Kidney (tissue), 14 donors: ENCODE measurements around the gene TTYH2. TPM values are rescaled to one million over a fixed set of nuclear protein-coding genes. Genes with fewer than 3 reads are reported as not detected.

Source experiments
- DNase-seq, 5 donors: peaks; one replicate each; pipeline ENCODE4 v3.0.0-alpha.2; 2013 to 2020
- FAIRE-seq: peaks from 2 replicates; lab custom pipeline; 2012; peaks lifted over from hg19 to GRCh38; lab: Jason Lieb, UNC
- H3K27ac ChIP-seq, 2 donors: one replicate each; pipeline ENCODE4 v1.7.0; 2013; ENCODE audit warnings: low read depth in 2 of 2, low read length in 2 of 2, inconsistent platforms in 1 of 2
- H3K27me3 ChIP-seq: one replicate; pipeline ENCODE4 v1.7.1; 2013; ENCODE audit warnings: low read length, inconsistent platforms; ENCODE audit not compliant: control insufficient read depth, insufficient read depth
- H3K36me3 ChIP-seq, 3 donors: one replicate each; pipeline versions ENCODE4 v1.7.0 to v1.7.1; 2013; ENCODE audit warnings: low read length in 3 of 3, control low read depth in 1 of 3, inconsistent platforms in 1 of 3; ENCODE audit not compliant: insufficient read depth in 3 of 3, control insufficient read depth in 2 of 3
- H3K4me1 ChIP-seq, 3 donors: one replicate each; pipeline versions ENCODE4 v1.7.0 to v1.7.1; 2013; ENCODE audit warnings: low read length in 3 of 3, inconsistent platforms in 1 of 3, low read depth in 1 of 3; ENCODE audit not compliant: control insufficient read depth in 2 of 3, insufficient read depth in 2 of 3
- H3K4me3 ChIP-seq, 3 donors: one replicate each; pipeline versions ENCODE4 v1.7.0 to v1.8.1; 2013; ENCODE audit warnings: low read length in 3 of 3, control low read depth in 1 of 3, inconsistent platforms in 1 of 3
- H3K9ac ChIP-seq, 3 donors: one replicate each; pipeline versions ENCODE4 v1.7.0 to v1.7.1; 2013; ENCODE audit warnings: low read length in 3 of 3, control low read depth in 1 of 3, inconsistent platforms in 1 of 3
- H3K9me3 ChIP-seq, 3 donors: one replicate each; pipeline versions ENCODE4 v1.7.0 to v1.7.1; 2013; ENCODE audit warnings: low read length in 3 of 3, control low read depth in 1 of 3, inconsistent platforms in 1 of 3; ENCODE audit not compliant: control insufficient read depth in 2 of 3, insufficient read depth in 1 of 3
- CTCF ChIP-seq: IDR thresholded peaks from 3 replicates; pipeline ENCODE4 v1.5.1; 2012; ENCODE audit warnings: mild to moderate bottlenecking, moderate library complexity, borderline replicate concordance; ENCODE audit not compliant: insufficient read depth; ENCODE audit errors: extremely low read depth
- intact Hi-C: fragments of 100-400 bp; cut with DNase I; formaldehyde crosslinking; loops from one replicate; pipeline ENCODE4 v1.11.1; 2022
- polyA plus RNA-seq: library from polyadenylated mRNA; stranded (reverse); fragments of 350-450 nt; fragmentation: Illumina TruSeq; extraction: RNeasy Lipid Tissue Mini Kit (QIAGEN cat#74804); gene quantifications from one replicate; pipeline ENCODE4 v1.2.3, GENCODE V29; 2014; ENCODE audit warnings: low read depth, low replicate concordance; ENCODE audit not compliant: insufficient read depth
- total RNA-seq: library from RNA; stranded (reverse); fragmentation: NEBNext Ultra II Directional; extraction: Animal tissue kit (Norgen Biotek cat#: 25700); gene quantifications from one replicate; pipeline ENCODE4 v1.2.1, GENCODE V29; 2021
- donor health status: control.
- donor health status: control.
- donor health status: control.
- donor health status: control.
- donor health status: control.
- donor health status: DM: yes; HTN: yes; CAD: no.
- donor health status: Normal renal cell carcinoma (clear cell type).

The TTYH2 gene
- total and polyA plus RNA-seq, 2 donors from 2014 or later: 2.4 to 7.1 TPM

GRCh38 chr17:74251569-74251968 lies 38.2 kb downstream of the TTYH2 start:
- FAIRE-seq: no peak
- TF ChIP-seq CTCF: no peak
- Histone ChIP-seq H3K9me3 (no peaks in the 10 kb centered on the region), H3K4me3 (no peak overlapping the region), H3K27ac (no peak overlapping the region), H3K36me3 (no peaks in the 10 kb centered on the region), H3K27me3 (no peaks in the 10 kb centered on the region), H3K9ac (no peak overlapping the region), H3K4me1 (no peaks in the 10 kb centered on the region)
- DNase-seq: no peak
- intact Hi-C loops: no loop called here

- FAIRE-seq: no peak
- Histone ChIP-seq H3K9me3 (no peaks in the 10 kb centered on the region), H3K27ac (no peak overlapping the region), H3K4me1 (no peaks in the 10 kb centered on the region), H3K27me3 (no peaks in the 10 kb centered on the region), H3K4me3 (no peak overlapping the region), H3K9ac (no peak overlapping the region), H3K36me3 (no peaks in the 10 kb centered on the region)
- DNase-seq: no peak
- TF ChIP-seq CTCF: no peak
- intact Hi-C loops: no loop called here
These were observed 38.8 kb downstream of the TTYH2 start for GRCh38 chr17:74252211-74252610.

- FAIRE-seq: no peak
- Histone ChIP-seq H3K4me1 (no peaks in the 10 kb centered on the region), H3K27ac (no peak overlapping the region), H3K9me3 (no peaks in the 10 kb centered on the region), H3K4me3 (no peak overlapping the region), H3K27me3 (no peaks in the 10 kb centered on the region), H3K36me3 (no peaks in the 10 kb centered on the region), H3K9ac (no peak overlapping the region)
- no peak for DNase-seq
- intact Hi-C loops: no loop called here
- TF ChIP-seq CTCF: no peak
These were observed 39.7 kb downstream of the TTYH2 start for GRCh38 chr17:74253036-74253435.

GRCh38 chr17:74257311-74257710 lies 43.9 kb downstream of the TTYH2 start:
- intact Hi-C loops: no loop called here
- no peak overlapping the region for H3K4me3 ChIP-seq
- no peak overlapping the region for H3K9ac ChIP-seq
- H3K4me1 ChIP-seq: no peaks in the 10 kb centered on the region
- FAIRE-seq (no peak), DNase-seq (no peak)
- H3K9me3 ChIP-seq: no peaks in the 10 kb centered on the region
- TF ChIP-seq CTCF: no peak
- H3K36me3 ChIP-seq: no peaks in the 10 kb centered on the region
- H3K27me3 ChIP-seq: no peaks in the 10 kb centered on the region
- H3K27ac ChIP-seq: no peak overlapping the region
